Measurements from ENCODE around the gene G3BP2.

G3BP2 gene

DNA sequence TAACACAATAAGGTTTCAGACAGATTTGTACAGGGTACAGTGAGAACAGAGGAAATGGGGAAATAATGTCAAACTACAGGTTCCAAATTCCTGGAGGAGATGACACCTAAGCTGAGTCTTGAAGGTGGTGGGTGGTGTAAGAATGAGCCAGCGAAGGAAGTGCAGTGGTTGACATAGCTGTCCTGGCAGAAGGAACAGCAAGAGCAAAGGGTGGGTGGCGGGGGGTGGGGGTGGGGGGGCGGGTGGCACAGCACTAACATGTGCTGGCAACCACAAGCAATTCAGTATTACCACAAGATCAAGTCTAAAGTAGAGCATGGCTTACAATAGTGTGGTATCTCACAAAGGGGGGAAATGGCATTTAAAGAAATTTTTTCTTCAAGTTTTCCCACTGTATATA lies 13.1 kb upstream of the G3BP2 start:
- TF ChIP-seq FOXA1 (IDR thresholded peaks at IDR 0.05) (no peak), BHLHE40 (IDR thresholded peaks at IDR 0.05; ENCODE audit: borderline replicate concordance) (no peak), L3MBTL2 (conservative IDR thresholded peaks at IDR 0.05) (no peak), FOXK2 (IDR thresholded peaks at IDR 0.05) (no peak)
- ChIA-PET POLR2A (interaction anchor here (1.8 kb wide), 1 partner anchor 13 kb away, joined by 6 read pairs; the partner anchor contains the start of gene G3BP2), CTCF (no interaction called here)
- DNase-seq (ENCODE audit: extremely low spot score): no peak

DNA sequence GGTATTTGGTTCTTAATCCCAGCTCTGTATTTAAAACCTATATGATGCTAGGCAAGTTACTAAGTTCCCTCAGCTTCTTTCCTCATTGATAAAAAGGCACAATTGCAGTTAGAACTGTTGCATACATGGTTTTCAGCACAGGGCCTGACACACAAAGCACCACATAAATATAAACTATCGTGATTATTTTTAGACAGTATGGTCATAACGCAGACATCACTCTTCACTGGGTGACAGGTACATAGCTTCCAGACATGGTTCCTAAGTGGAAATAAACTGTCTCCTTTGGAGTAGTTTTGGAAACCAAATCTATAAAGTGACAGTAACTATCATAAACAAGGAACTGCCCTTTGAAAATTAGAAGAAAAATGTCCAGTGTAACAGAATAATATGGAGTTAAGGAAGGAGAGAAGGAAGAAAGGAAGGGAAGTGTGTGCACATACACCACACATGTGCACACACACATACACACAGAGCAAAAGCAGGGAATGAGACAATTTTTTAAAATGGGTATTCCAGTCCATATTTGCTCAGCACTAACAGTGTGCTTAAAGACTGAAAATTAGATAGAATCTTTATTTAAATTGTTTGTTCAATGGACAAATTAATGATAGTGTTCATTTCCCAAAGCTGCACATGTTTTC lies 12.5 kb upstream of the G3BP2 start:
- TF ChIP-seq NFRKB (IDR thresholded peaks at IDR 0.05) (no peak), HDGF (IDR thresholded peaks at IDR 0.05; ENCODE audit: borderline replicate concordance) (no peak), TARDBP (IDR thresholded peaks at IDR 0.05) (no peak), PKNOX1 (IDR thresholded peaks at IDR 0.05) (peak; percentile 27; the same call in 1 of the 2 replicates)
- CTCF ChIA-PET: interaction anchor here (1.2 kb wide), 1 partner anchor 39 kb away, joined by 4 read pairs; the partner anchor contains the start of gene USO1
- DNase-seq (ENCODE audit: extremely low spot score): no peak
- POLR2A ChIA-PET: interaction anchor here (1.8 kb wide), 1 partner anchor 12 kb away, joined by 6 read pairs; the partner anchor contains the start of gene G3BP2

DNA sequence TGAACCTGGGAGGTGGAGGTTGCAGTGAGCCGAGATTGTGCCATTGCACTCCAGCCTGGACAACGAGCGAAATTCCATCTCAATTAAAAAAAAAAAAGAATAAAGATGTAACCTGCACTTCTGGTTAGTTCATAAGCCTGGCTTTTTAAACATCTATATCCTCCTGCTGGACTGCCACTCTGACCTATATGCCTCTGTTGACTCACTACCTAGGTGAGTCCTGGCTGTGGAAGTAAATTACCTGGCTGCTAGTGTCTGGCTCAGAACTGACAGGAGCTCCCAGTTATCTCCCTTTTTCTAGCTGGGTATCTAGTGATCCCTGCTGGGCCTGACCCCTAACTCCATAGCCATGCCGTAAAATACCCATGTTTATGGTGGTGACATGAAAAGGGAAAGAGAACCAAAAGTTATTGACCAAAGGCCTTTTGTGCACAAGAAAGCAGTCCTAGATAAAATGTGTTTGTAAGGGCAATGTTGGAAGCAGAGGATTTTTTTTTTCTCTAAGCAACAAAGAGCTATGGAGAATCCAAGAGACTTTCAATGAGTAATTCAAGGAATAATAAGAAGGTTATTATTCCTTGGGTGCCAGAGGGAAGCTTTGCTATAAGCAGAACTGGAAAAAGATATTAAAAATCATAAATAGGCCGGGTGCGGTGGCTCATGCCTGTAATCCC lies 10.4 kb upstream of the G3BP2 start:
- ChIA-PET CTCF (no interaction called here), POLR2A (no interaction called here)
- no peak for TF ChIP-seq HDGF (IDR thresholded peaks at IDR 0.05; ENCODE audit: borderline replicate concordance)
- TF ChIP-seq BHLHE40 (IDR thresholded peaks at IDR 0.05; ENCODE audit: borderline replicate concordance): no peak
- TF ChIP-seq SP1 (IDR thresholded peaks at IDR 0.05): no peak
- TF ChIP-seq ARNT (IDR thresholded peaks at IDR 0.05): no peak
- no peak for TF ChIP-seq LEF1 (IDR thresholded peaks at IDR 0.05; ENCODE audit: borderline replicate concordance)
- no peak for TF ChIP-seq L3MBTL2 (conservative IDR thresholded peaks at IDR 0.05)
- TF ChIP-seq FOXK2 (IDR thresholded peaks at IDR 0.05): no peak
- no peak for TF ChIP-seq ZNF384 (IDR thresholded peaks at IDR 0.05)
- no peak for TF ChIP-seq SUZ12 (IDR thresholded peaks at IDR 0.05)
- no peak for TF ChIP-seq FOXA1 (IDR thresholded peaks at IDR 0.05)
- TF ChIP-seq NFRKB (IDR thresholded peaks at IDR 0.05): no peak
- TF ChIP-seq PKNOX1 (IDR thresholded peaks at IDR 0.05): no peak
- DNase-seq (ENCODE audit: extremely low spot score): no peak

- TF ChIP-seq NFRKB (IDR thresholded peaks at IDR 0.05): no peak
- no peak for TF ChIP-seq BHLHE40 (IDR thresholded peaks at IDR 0.05; ENCODE audit: borderline replicate concordance)
- TF ChIP-seq LEF1 (IDR thresholded peaks at IDR 0.05; ENCODE audit: borderline replicate concordance): no peak
- TF ChIP-seq L3MBTL2 (conservative IDR thresholded peaks at IDR 0.05): no peak
- no peak for TF ChIP-seq ELF4 (IDR thresholded peaks at IDR 0.05)
- no peak for TF ChIP-seq HDGF (IDR thresholded peaks at IDR 0.05; ENCODE audit: borderline replicate concordance)
- ChIA-PET POLR2A (no interaction called here), CTCF (no interaction called here)
- DNase-seq (ENCODE audit: extremely low spot score): no peak
These were observed 6.8 kb upstream of the G3BP2 start for GRCh38 chr4:75679876-75680575.

DNA sequence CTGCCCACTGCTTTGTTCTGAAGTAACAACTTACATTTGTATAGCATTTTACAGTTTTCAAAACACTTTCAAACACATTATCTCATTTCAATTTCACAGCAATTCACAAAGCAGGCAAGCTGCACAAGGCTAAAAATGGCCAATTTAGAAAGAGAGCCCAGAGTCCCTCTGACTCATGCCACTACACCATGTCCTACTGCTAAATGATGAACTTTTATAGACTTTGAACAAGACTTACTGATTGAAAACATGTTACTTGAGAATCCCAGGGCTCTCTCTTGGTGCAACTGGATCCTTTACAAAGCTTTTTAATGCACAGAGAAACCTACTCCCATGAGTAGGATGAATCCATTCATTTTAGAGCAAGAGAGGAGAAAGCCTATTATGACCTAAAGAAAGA lies 5.8 kb upstream of the G3BP2 start:
- TF ChIP-seq SP1 (IDR thresholded peaks at IDR 0.05) (no peak), TARDBP (IDR thresholded peaks at IDR 0.05) (no peak), HDGF (IDR thresholded peaks at IDR 0.05; ENCODE audit: borderline replicate concordance) (no peak), L3MBTL2 (conservative IDR thresholded peaks at IDR 0.05) (no peak)
- POLR2A ChIA-PET: no interaction called here
- DNase-seq (ENCODE audit: extremely low spot score): no peak
- CTCF ChIA-PET: interaction anchor here (0.6 kb wide), 1 partner anchor 804 kb away, joined by 4 read pairs; no protein-coding TSS in a partner anchor

- ChIA-PET CTCF (interaction anchor here (0.6 kb wide), 1 partner anchor 804 kb away, joined by 4 read pairs; no protein-coding TSS in a partner anchor), POLR2A (no interaction called here)
- TF ChIP-seq BHLHE40 (IDR thresholded peaks at IDR 0.05; ENCODE audit: borderline replicate concordance) (no peak), NFRKB (IDR thresholded peaks at IDR 0.05) (no peak), TARDBP (IDR thresholded peaks at IDR 0.05) (no peak), FOXA1 (IDR thresholded peaks at IDR 0.05) (no peak), CTBP1 (IDR thresholded peaks at IDR 0.05; ENCODE audit: borderline replicate concordance) (no peak), ZNF384 (IDR thresholded peaks at IDR 0.05) (no peak), HDGF (IDR thresholded peaks at IDR 0.05; ENCODE audit: borderline replicate concordance) (no peak), LEF1 (IDR thresholded peaks at IDR 0.05; ENCODE audit: borderline replicate concordance) (no peak), ARNT (IDR thresholded peaks at IDR 0.05) (no peak), FOXK2 (IDR thresholded peaks at IDR 0.05) (no peak), FOXM1 (IDR thresholded peaks at IDR 0.05; ENCODE audit: borderline replicate concordance) (no peak), L3MBTL2 (conservative IDR thresholded peaks at IDR 0.05) (no peak), SP1 (IDR thresholded peaks at IDR 0.05) (no peak), PKNOX1 (IDR thresholded peaks at IDR 0.05) (no peak), ELF4 (IDR thresholded peaks at IDR 0.05) (no peak), SUZ12 (IDR thresholded peaks at IDR 0.05) (no peak)
- no peak for DNase-seq (ENCODE audit: extremely low spot score)
These were observed 5.3 kb upstream of the G3BP2 start for GRCh38 chr4:75678473-75678872.
